Heart left ventricle (tissue), 13 donors: ENCODE data around the gene DDB1.

Experiments
- CTCF ChIP-seq, 12 donors: fragments of 200-600 bp; sonication (generic) in 4 of 12; IDR thresholded peaks; one replicate each; pipeline versions ENCODE4 v1.5.0 to v1.8.0; 2018 to 2022; ENCODE audit warnings: antibody characterized with exemption in 12 of 12, mild to moderate bottlenecking in 5 of 12
- POLR2A ChIP-seq, 2 donors: fragments of 450-650 bp; IDR thresholded peaks; one replicate each; pipeline ENCODE4 v1.6.1; 2017; ENCODE audit warnings: antibody characterized with exemption in 2 of 2, mild to moderate bottlenecking in 2 of 2, moderate library complexity in 2 of 2
- donor health status: ischemic (EF 13 %, LVEDD 7.1; RV severe dilation, severe dysfunction).
- donor health status: DM: no; HTN: yes; CAD: no.
- donor health status: DM: no; HTN: no; CAD: no.
- donor health status: ischemic (EF 25% LVEDD 6.9; RV normal size, moderate dysfunction).
- donor health status: ischemic (EF 25% LVEDD 5.7; RV mildly dilated, moderate dysfunction).
- donor health status: ischemic (EF 35%, LVEDD 5.7; RV mildly dilated, moderate dysfunction).
- donor health status: nonischemic (EF 11% LVEDD 7.7; RV severe dilation, severe dysfunction).
- donor health status: DM: yes; HTN: yes; CAD: no.
- donor health status: PGD.
- donor health status: ischemic (EF 29% LVEDD 5.4; RV normal size, mild dysfunction).
- donor health status: nonischemic (EF 23%, LVEDD 6.1; RV moderate dilation, normal function).

- TF ChIP-seq POLR2A (IDR thresholded peaks at IDR 0.05) (no peak), CTCF (IDR thresholded peaks at IDR 0.05) (no peak)
Measured at GRCh38 chr11:61295596-61295926, 37.3 kb downstream of the DDB1 start.
